Liver (tissue), 3 donors: ENCODE data around the gene EDIL3.

ENCODE experiments used
- CTCF ChIP-seq: fragments of 150-350 bp; IDR thresholded peaks from 2 replicates; pipeline ENCODE4 v1.5.1; 2017; ENCODE audit warnings: improper control_type of control experiment, low read depth, low read length; ENCODE audit not compliant: missing input control
- GABPA ChIP-seq, 2 donors: IDR thresholded peaks in 1 of 2; conservative IDR thresholded peaks in 1 of 2; 2 replicates each; pipeline ENCODE4 v1.6.1; 2016; ENCODE audit warnings: antibody characterized with exemption in 2 of 2, mild to moderate bottlenecking in 1 of 2, moderate library complexity in 1 of 2
- TAF1 ChIP-seq: conservative IDR thresholded peaks from 2 replicates; pipeline ENCODE4 v1.6.1; 2016; ENCODE audit warnings: antibody characterized with exemption, mild to moderate bottlenecking
- donor health status: healthy.
- donor health status: healthy.

GRCh38 chr5:83895860-83896259 lies 488.8 kb downstream of the EDIL3 start:
- TF ChIP-seq CTCF (no peak), GABPA (IDR thresholded peaks at IDR 0.05 in 1 of 2, conservative IDR thresholded peaks at IDR 0.05 in 1 of 2) (no peak), TAF1 (no peak)
